Epithelial cell of proximal tubule (primary cell): ENCODE data around the gene CPXM1. TPM values are rescaled to one million over a fixed set of nuclear protein-coding genes. Genes with fewer than 3 reads are reported as not detected.
"Not testable (repeated sequence)": the region's sequence is repeated elsewhere in the genome, so short reads cannot be mapped to it uniquely, and the experiment has no call there.

Experiments used
- DNase-seq: peaks from one replicate; pipeline ENCODE4 v3.0.0-alpha.2; 2011; ENCODE audit warnings: low read depth
- H3K4me3 ChIP-seq: 2 replicates; pipeline ENCODE4 v1.5.1; 2011; ENCODE audit warnings: low read depth, mild to moderate bottlenecking, low read length
- CTCF ChIP-seq: conservative IDR thresholded peaks from 2 replicates; pipeline ENCODE4 v1.5.1; 2012; ENCODE audit warnings: low read depth, mild to moderate bottlenecking, low read length
- total RNA-seq: library from RNA; depleted of rRNA; stranded (reverse); fragments of >200 nt; gene quantifications from 2 replicates; pipeline ENCODE4 v1.2.3, GENCODE V29; 2015

CPXM1 gene
- total RNA-seq, 1 donor from 2014 or later: 38.1 TPM

DNA sequence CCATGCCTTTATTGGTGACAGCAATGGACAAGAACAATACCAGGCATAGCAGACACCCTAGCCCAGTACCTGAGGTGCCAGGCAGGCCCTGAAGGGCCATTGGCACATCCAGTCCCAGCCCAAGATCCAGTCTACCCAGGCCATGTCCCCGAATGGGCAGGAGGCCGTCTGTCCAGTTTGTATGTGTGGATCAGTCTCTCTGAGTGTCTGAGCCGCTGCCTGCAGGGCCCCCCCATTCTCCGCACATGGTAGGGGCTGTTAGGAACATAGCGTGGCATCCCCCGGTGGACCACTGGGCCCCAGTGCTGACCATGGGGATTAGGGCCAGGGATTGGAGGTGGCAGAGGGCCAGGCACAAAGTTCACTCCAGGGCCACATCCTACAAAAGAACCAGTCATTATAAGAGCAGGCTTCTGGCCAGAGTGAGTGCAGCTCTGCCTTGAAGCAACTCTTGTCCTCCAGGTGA lies 34.9 kb upstream of the CPXM1 start:
- TF ChIP-seq CTCF: no peak
- DNase-seq: no peak
- H3K4me3 ChIP-seq: no peak overlapping the region

DNA sequence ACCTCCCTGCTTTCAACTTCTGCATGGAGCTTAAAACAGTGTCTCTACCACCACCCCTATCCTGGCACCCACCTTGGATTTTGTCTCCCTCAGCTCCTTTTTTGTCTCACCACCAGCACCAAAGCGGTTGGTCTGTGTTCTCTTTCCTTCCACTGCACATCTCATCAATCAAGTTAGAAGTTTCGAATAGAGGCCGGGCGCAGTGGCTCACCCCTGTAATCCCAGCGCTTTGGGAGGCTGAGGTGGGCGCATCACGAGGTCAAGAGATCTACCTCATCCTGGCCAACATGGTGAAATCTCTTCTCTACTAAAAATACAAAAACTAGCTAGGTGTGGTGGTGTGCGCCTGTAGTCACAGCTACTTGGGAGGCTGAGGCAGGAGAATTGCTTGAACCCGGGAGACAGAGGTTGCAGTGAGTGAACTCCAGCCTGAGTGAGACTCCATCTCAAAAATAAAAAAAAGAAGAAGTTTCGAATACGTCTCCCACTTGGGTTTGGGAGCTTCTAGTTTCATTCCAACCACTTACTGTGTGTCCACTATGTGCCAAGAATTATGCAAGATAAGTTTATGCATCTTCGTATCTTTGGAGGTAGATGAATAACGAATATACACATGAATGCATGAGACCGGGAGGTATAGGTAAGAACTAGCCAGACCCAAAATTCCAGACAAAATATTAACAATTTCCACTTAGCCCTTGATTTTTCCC lies 34.1 kb upstream of the CPXM1 start:
- no peak overlapping the region for H3K4me3 ChIP-seq
- no peak for TF ChIP-seq CTCF
- no peak for DNase-seq

DNA sequence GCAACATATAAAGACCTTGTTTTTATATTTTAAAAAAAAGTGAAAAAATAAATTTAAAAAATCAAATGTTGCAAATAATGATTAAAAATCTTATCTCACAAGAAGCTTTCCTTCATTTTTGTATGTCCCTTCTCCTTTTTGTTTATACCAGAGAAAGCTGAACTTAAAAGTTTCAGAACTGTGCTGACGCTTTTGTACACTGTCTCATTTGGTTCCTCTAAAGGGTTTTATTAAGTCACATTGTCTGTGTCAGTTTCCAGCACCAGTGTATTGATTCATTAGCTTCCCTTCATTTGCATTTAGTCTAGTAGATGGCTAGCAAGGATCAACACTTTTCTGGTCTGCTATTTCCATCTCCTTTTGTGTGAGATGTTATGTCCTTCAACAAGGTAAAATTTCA lies 33.3 kb upstream of the CPXM1 start:
- no peak for DNase-seq
- TF ChIP-seq CTCF: no peak
- no peak overlapping the region for H3K4me3 ChIP-seq

GRCh38 chr20:2831206-2831605 lies 30.8 kb upstream of the CPXM1 start:
- not testable (repeated sequence) for DNase-seq, H3K4me3 ChIP-seq

- TF ChIP-seq CTCF: no peak
- no peak for DNase-seq
- H3K4me3 ChIP-seq: no peak overlapping the region
Measured at GRCh38 chr20:2829376-2829775, 28.9 kb upstream of the CPXM1 start.

DNA sequence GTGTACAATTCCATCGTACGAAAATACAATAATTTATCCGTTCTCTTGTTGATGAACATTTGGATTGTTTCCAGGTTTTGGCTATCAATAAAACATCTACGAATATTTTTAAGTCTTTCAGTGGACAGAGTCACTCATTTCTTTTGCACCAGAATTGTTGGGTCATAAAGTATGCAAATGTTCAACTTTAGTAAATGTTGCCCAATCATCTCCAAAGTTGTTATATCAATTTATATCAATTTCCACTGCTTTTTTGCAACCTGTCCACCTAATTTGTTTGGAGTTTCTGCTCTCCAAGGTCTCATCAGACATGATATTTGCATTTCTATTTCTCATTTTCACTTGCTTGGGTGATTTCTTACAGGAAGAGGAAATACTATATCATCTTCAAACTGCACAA lies 26.2 kb upstream of the CPXM1 start:
- no peak overlapping the region for H3K4me3 ChIP-seq
- no peak for DNase-seq
- TF ChIP-seq CTCF: no peak

GRCh38 chr20:2825761-2826160 lies 25.3 kb upstream of the CPXM1 start:
- no peak overlapping the region for H3K4me3 ChIP-seq
- TF ChIP-seq CTCF: no peak
- no peak for DNase-seq
